K562 (cell line): ENCODE results near the gene LPCAT3. TPM values are rescaled to one million over a fixed set of nuclear protein-coding genes. Genes with fewer than 3 reads are reported as not detected.

Experiments
- ATF3 ChIP-seq, 2 experiments: fragments of 450-650 bp in 1 of 2; sonication (generic) in 1 of 2; formaldehyde crosslinking in 1 of 2; IDR thresholded peaks in 1 of 2; conservative IDR thresholded peaks in 1 of 2; 2 replicates each; pipeline versions ENCODE4 v1.6.1 to v1.8.1; 2016 to 2023; ENCODE audit warnings: mild to moderate bottlenecking in 2 of 2, moderate library complexity in 2 of 2, inconsistent platforms in 1 of 2, missing genetic modification reagents in 1 of 2
- BCL6 ChIP-seq: fragments of 250-450 bp; sonication (Bioruptor Pico); IDR thresholded peaks from 2 replicates; pipeline ENCODE4 v1.4.0; 2020
- EGR1 ChIP-seq: fragments of 450-650 bp; conservative IDR thresholded peaks from 2 replicates; pipeline ENCODE4 v1.6.1; 2017; ENCODE audit warnings: mild to moderate bottlenecking
- FOSL1 ChIP-seq: fragments of 200-800 bp; sonication (Bioruptor generic); conservative IDR thresholded peaks from 2 replicates; pipeline ENCODE4 v1.6.1; 2016; ENCODE audit warnings: missing genetic modification characterization, missing compliant biosample characterization
- JUND ChIP-seq, 2 experiments: IDR thresholded peaks; 2 replicates in 1 of 2; 3 replicates in 1 of 2; pipeline ENCODE4 v1.6.1; 2011; ENCODE audit warnings: borderline replicate concordance in 2 of 2, low read depth in 2 of 2, low read length in 2 of 2, improper control_type of control experiment in 1 of 2, missing biosample characterization in 1 of 2, missing genetic modification characterization in 1 of 2, missing genetic modification reagents in 1 of 2
- NFE2L1 ChIP-seq: fragments of 450-650 bp; IDR thresholded peaks from 2 replicates; pipeline ENCODE4 v1.6.1; 2016; ENCODE audit warnings: missing genetic modification characterization, low read depth, mild to moderate bottlenecking, missing compliant biosample characterization, moderate library complexity, borderline replicate concordance
- NFXL1 ChIP-seq: fragments of 450-650 bp; formaldehyde crosslinking; IDR thresholded peaks from 2 replicates; pipeline ENCODE4 v1.4.0; 2021; ENCODE audit warnings: mild to moderate bottlenecking
- PHF21A ChIP-seq: fragments of 450-650 bp; IDR thresholded peaks from 2 replicates; pipeline ENCODE4 v1.6.1; 2017; ENCODE audit warnings: low read depth, borderline replicate concordance
- TEAD4 ChIP-seq, 2 experiments: sonication (generic) in 1 of 2; formaldehyde crosslinking in 1 of 2; IDR thresholded peaks; 2 replicates each; pipeline versions ENCODE4 v1.6.1 to v1.8.0; 2012 to 2022; ENCODE audit warnings: borderline replicate concordance in 1 of 2, inconsistent platforms in 1 of 2, low read length in 1 of 2, mild to moderate bottlenecking in 1 of 2, missing genetic modification reagents in 1 of 2
- TRIM25 ChIP-seq: fragments of 450-650 bp; IDR thresholded peaks from 2 replicates; pipeline ENCODE4 v1.7.0; 2016; ENCODE audit warnings: borderline replicate concordance
- polyA plus RNA-seq, 8 experiments: library from polyadenylated mRNA; depleted of rRNA in 4 of 8; stranded (reverse) in 5 of 8; unstranded in 3 of 8; fragments of >200 nt; fragmentation: Nextera tagmentation in 2 of 8; fragmentation: Illumina TruSeq in 1 of 8; extraction: Ambion mirVana in 2 of 8; extraction: Trizol in 1 of 8; gene quantifications; 2 replicates each; pipeline versions ENCODE4 v1.2.1 to v1.2.3, GENCODE V29; 2011 to 2014; ENCODE audit warnings: inconsistent platforms in 1 of 8, missing spikeins in 1 of 8
- total RNA-seq, 7 experiments: library from RNA; depleted of rRNA in 6 of 7; stranded (reverse); fragments of >200 nt in 6 of 7; fragmentation: Illumina TruSeq in 2 of 7; extraction: Trizol in 2 of 7; gene quantifications; 2 replicates each; pipeline versions ENCODE4 v1.2.1 to v1.2.3, GENCODE V29; 2011 to 2021; ENCODE audit warnings: low replicate concordance in 1 of 7

The LPCAT3 gene
- total and polyA plus RNA-seq, 9 of the 15 experiments (the other 6 are each of a cell fraction or from before 2014, with no cell fraction given): 4.9 to 52.5 (median 25.3) TPM

GRCh38 chr12:6996040-6996441 is 22.2 kb downstream of the LPCAT3 start (continued):
- peak; percentile 66; the same call in 1 of the 2 replicates for TF ChIP-seq TEAD4 (IDR thresholded peaks at IDR 0.05; ENCODE audit: low read length)
- no peak for TF ChIP-seq TEAD4 (CRISPR knock-in tag; IDR thresholded peaks at IDR 0.05; ENCODE audit: borderline replicate concordance)
- TF ChIP-seq NFE2L1: no peak
- TF ChIP-seq EGR1: no peak
- TF ChIP-seq TRIM25: no peak
- no peak for TF ChIP-seq BCL6 (CRISPR knock-in tag)
- TF ChIP-seq PHF21A: peak; percentile 94; the same call in 1 of the 2 replicates
- peak; percentile 86 for TF ChIP-seq JUND (IDR thresholded peaks at IDR 0.05; ENCODE audit: borderline replicate concordance, low read depth, low read length)
- TF ChIP-seq JUND (tag; IDR thresholded peaks at IDR 0.05; ENCODE audit: borderline replicate concordance, low read depth, low read length): peak; percentile 83; the same call in 2 of the 3 replicates
- TF ChIP-seq FOSL1: peak; percentile 93
- TF ChIP-seq ATF3 (IDR thresholded peaks at IDR 0.05): peak; percentile 56; the same call in 1 of the 2 replicates
- no peak for TF ChIP-seq ATF3 (CRISPR knock-in tag; conservative IDR thresholded peaks at IDR 0.05)
- no peak for TF ChIP-seq NFXL1 (CRISPR knock-in tag)
